Measurements from ENCODE around the gene PKD1L1. TPM values are rescaled to one million over a fixed set of nuclear protein-coding genes. Genes with fewer than 3 reads are reported as not detected.
A peak's percentile ranks its signal among the peaks of the same experiment; 100 is the strongest.

Gene PKD1L1
- total RNA-seq, 1 experiment from 2014 or later = 0.17 TPM

- no peak for TF ChIP-seq SIN3A (IDR thresholded peaks at IDR 0.05; ENCODE audit: low read depth)
- no peak for TF ChIP-seq POLR2AphosphoS5 (IDR thresholded peaks at IDR 0.05; ENCODE audit: low read depth, low read length)
- no peak for TF ChIP-seq RAD21 (IDR thresholded peaks at IDR 0.05; ENCODE audit: low read depth)
- no peak for TF ChIP-seq CBX3 (IDR thresholded peaks at IDR 0.05; ENCODE audit: low read depth)
- TF ChIP-seq MAX (IDR thresholded peaks at IDR 0.05) = no peak
- no peak for TF ChIP-seq ZFX (IDR thresholded peaks at IDR 0.05)
- TF ChIP-seq YY1 (IDR thresholded peaks at IDR 0.05; ENCODE audit: extremely low read depth, insufficient replicate concordance, low read depth, low read length) = no peak
- no peak for TF ChIP-seq EZH2 (IDR thresholded peaks at IDR 0.05)
- no peak for TF ChIP-seq TCF7L2 (IDR thresholded peaks at IDR 0.05; ENCODE audit: borderline replicate concordance, extremely low read depth, insufficient read depth, insufficient read length)
- no peak for TF ChIP-seq SRF (IDR thresholded peaks at IDR 0.05; ENCODE audit: low read depth)
- TF ChIP-seq JUND (IDR thresholded peaks at IDR 0.05) = no peak
- no peak for TF ChIP-seq POLR2A (IDR thresholded peaks at IDR 0.05; ENCODE audit: borderline replicate concordance, extremely low read depth, insufficient read depth, insufficient read length)
- no peak for TF ChIP-seq CTCF (IDR thresholded peaks at IDR 0.05 in 2 of 3, conservative IDR thresholded peaks at IDR 0.05 in 1 of 3; ENCODE audit: borderline replicate concordance in 1 of 3, insufficient read depth in 1 of 3, low read depth in 2 of 3, low read length in 2 of 3)
- no peak for TF ChIP-seq ATF3 (IDR thresholded peaks at IDR 0.05)
- TF ChIP-seq ELF1 (IDR thresholded peaks at IDR 0.05; ENCODE audit: borderline replicate concordance, low read depth) = no peak
- no peak for TF ChIP-seq EGR1 (IDR thresholded peaks at IDR 0.05; ENCODE audit: low read depth)
- no peak for TF ChIP-seq ZNF274 (IDR thresholded peaks at IDR 0.05; ENCODE audit: low read depth, low read length)
- TF ChIP-seq EZH2phosphoT487 (IDR thresholded peaks at IDR 0.05; ENCODE audit: borderline replicate concordance) = no peak
- no peak for TF ChIP-seq ZBTB33 (IDR thresholded peaks at IDR 0.05; ENCODE audit: extremely low read depth, insufficient replicate concordance, low read length)
- Histone ChIP-seq H3K9me3 (ENCODE audit: control insufficient read depth in 1 of 2, insufficient read depth in 1 of 2, low read depth in 1 of 2, low read length in 2 of 2) (no peaks in the 10 kb centered on the region), H2AFZ (ENCODE audit: low read depth, low read length, poor library complexity, severe bottlenecking) (no peak overlapping the region), H4K20me1 (ENCODE audit: insufficient read depth) (no peaks in the 10 kb centered on the region), H3K4me1 (ENCODE audit: control insufficient read depth in 1 of 2, insufficient read depth in 2 of 2, low read length in 2 of 2) (peaks cover 5 to 7% of the 10 kb centered on the region in 2 experiments; a peak in 2 of 4 replicates), H3K79me2 (ENCODE audit: insufficient read depth, low read length) (peaks cover 14% of the 10 kb centered on the region), H3K36me3 (ENCODE audit: control insufficient read depth in 1 of 2, insufficient read depth in 2 of 2, low read length in 2 of 2) (peaks cover 31 to 37% of the 10 kb centered on the region in 2 experiments), H3K27me3 (ENCODE audit: insufficient read depth, low read length) (no peaks in the 10 kb centered on the region), H3K27ac (ENCODE audit: low read depth, low read length) (peak overlapping the region; percentile 73; the same call in 1 of the 2 replicates), H3K4me2 (ENCODE audit: low read length) (peak overlapping the region; percentile 95), H3K9me2 (ENCODE audit: insufficient read depth) (no peaks in the 10 kb centered on the region), H3K4me3 (replicated peaks in 1 of 2; ENCODE audit: low read depth in 1 of 2, low read length in 2 of 2) (peak overlapping the region; percentile 86 to 96), H3K9ac (ENCODE audit: low read length) (peak overlapping the region; percentile 83)
- intact Hi-C loops (cut with micrococcal nuclease) = loop anchor here (2.0 kb wide), 1 partner anchor 110 kb away; the partner anchor contains the start of gene UPP1
- ChIA-PET CTCF (no interaction called here), POLR2A (no interaction called here), RAD21 (ENCODE audit: low non-redundant PET in 1 of 2, low total read pairs in 2 of 2, uncharacterized antibody in 2 of 2, unreplicated experiment in 2 of 2) (no interaction called here)
- DNase-seq (ENCODE audit: low read depth, low spot score) = no peak
- no peak for ATAC-seq
- TSS peak; percentile 41 for BruUV-seq (replicated peaks)
Measured at GRCh38 chr7:47978790-47979144, 30.5 kb upstream of the PKD1L1 start.

Measured in HCT116 (cell line).